Coronary artery (tissue), 2 donors: ENCODE data around the gene TPO.
A peak's percentile ranks its signal among the peaks of the same experiment; 100 is the strongest.
"Not testable (repeated sequence)": the region's sequence is repeated elsewhere in the genome, so short reads cannot be mapped to it uniquely, and the experiment has no call there.

ENCODE experiments used
- DNase-seq: peaks from one replicate; pipeline ENCODE4 v3.0.0-alpha.2; 2017; ENCODE audit warnings: low spot score
- H3K27ac ChIP-seq, 2 donors: fragments of 200-600 bp; sonication (generic); one replicate each; pipeline ENCODE4 v1.5.1; 2016 to 2019
- H3K4me3 ChIP-seq: fragments of 200-600 bp; sonication (generic); 2 replicates; pipeline ENCODE4 v1.5.1; 2016; ENCODE audit warnings: mild to moderate bottlenecking, moderate library complexity
- CTCF ChIP-seq: fragments of 200-600 bp; sonication (generic); IDR thresholded peaks from one replicate; pipeline ENCODE4 v1.5.1; 2019; ENCODE audit warnings: antibody characterized with exemption

Gene TPO

GRCh38 chr2:1571477-1572417 lies 158.5 kb downstream of the TPO start:
- H3K4me3 ChIP-seq: no peak overlapping the region
- DNase-seq: no peak
- no peak for TF ChIP-seq CTCF
- no peak overlapping the region for H3K27ac ChIP-seq

GRCh38 chr2:1572638-1573037 lies 159.4 kb downstream of the TPO start:
- no peak for DNase-seq
- Histone ChIP-seq H3K27ac (peak overlapping the region in 1 of 2 donors; percentile 22), H3K4me3 (no peak overlapping the region)
- TF ChIP-seq CTCF: no peak

- TF ChIP-seq CTCF: no peak
- Histone ChIP-seq H3K4me3 (no peak overlapping the region), H3K27ac (no peak overlapping the region)
- DNase-seq: no peak
Observed at GRCh38 chr2:1577846-1578245, 164.6 kb downstream of the TPO start.

- H3K27ac ChIP-seq, H3K4me3 ChIP-seq, DNase-seq: not testable (repeated sequence)
Observed at GRCh38 chr2:1581257-1581964, 168.1 kb downstream of the TPO start.

GRCh38 chr2:1581965-1582625 lies 168.8 kb downstream of the TPO start:
- H3K4me3 ChIP-seq: no peak overlapping the region
- no peak for DNase-seq
- no peak overlapping the region for H3K27ac ChIP-seq
- TF ChIP-seq CTCF: no peak

GRCh38 chr2:1582891-1583341 lies 169.7 kb downstream of the TPO start:
- Histone ChIP-seq H3K4me3 (no peak overlapping the region), H3K27ac (no peak overlapping the region)
- DNase-seq: no peak
- no peak for TF ChIP-seq CTCF

GRCh38 chr2:1584051-1584531 lies 170.8 kb downstream of the TPO start:
- TF ChIP-seq CTCF: no peak
- Histone ChIP-seq H3K4me3 (no peak overlapping the region), H3K27ac (no peak overlapping the region)
- no peak for DNase-seq
